IPS-18a (cell line): ENCODE results near the gene PCTP.

Experiments used
- H3K27ac ChIP-seq: one replicate; pipeline ENCODE4 v1.5.1; 2013; ENCODE audit warnings: low read length
- H3K27me3 ChIP-seq: one replicate; pipeline ENCODE4 v1.6.1; 2013; ENCODE audit warnings: mild to moderate bottlenecking, low read length; ENCODE audit not compliant: control insufficient read depth, insufficient read depth
- H3K36me3 ChIP-seq: one replicate; pipeline ENCODE4 v1.6.1; 2013; ENCODE audit warnings: low read depth, low read length; ENCODE audit not compliant: control insufficient read depth
- H3K4me1 ChIP-seq: one replicate; pipeline ENCODE4 v1.6.1; 2013; ENCODE audit warnings: low read depth, low read length; ENCODE audit not compliant: control insufficient read depth
- H3K4me3 ChIP-seq: one replicate; pipeline ENCODE4 v1.5.1; 2013; ENCODE audit warnings: low read length
- H3K9ac ChIP-seq: one replicate; pipeline ENCODE4 v1.6.1; 2013; ENCODE audit warnings: mild to moderate bottlenecking, low read length, moderate library complexity
- H3K9me3 ChIP-seq: one replicate; pipeline ENCODE4 v1.6.1; 2013; ENCODE audit warnings: low read depth, low read length; ENCODE audit not compliant: control insufficient read depth

PCTP gene

GRCh38 chr17:55760643-55761355 is 9.9 kb downstream of the PCTP start:
- no peaks in the 10 kb centered on the region for H3K4me1 ChIP-seq
- no peaks in the 10 kb centered on the region for H3K9me3 ChIP-seq
- no peaks in the 10 kb centered on the region for H3K27me3 ChIP-seq
- no peak overlapping the region for H3K27ac ChIP-seq
- H3K9ac ChIP-seq, result no peak overlapping the region
- no peaks in the 10 kb centered on the region for H3K36me3 ChIP-seq
- no peak overlapping the region for H3K4me3 ChIP-seq

GRCh38 chr17:55762086-55762858 is 11.4 kb downstream of the PCTP start:
- Histone ChIP-seq H3K4me1 (no peaks in the 10 kb centered on the region), H3K9me3 (no peaks in the 10 kb centered on the region), H3K27ac (no peak overlapping the region), H3K36me3 (no peaks in the 10 kb centered on the region), H3K9ac (no peak overlapping the region), H3K27me3 (no peaks in the 10 kb centered on the region), H3K4me3 (no peak overlapping the region)

GRCh38 chr17:55763856-55764255 is 13.0 kb downstream of the PCTP start:
- no peak overlapping the region for H3K27ac ChIP-seq
- H3K9ac ChIP-seq, result no peak overlapping the region
- no peaks in the 10 kb centered on the region for H3K36me3 ChIP-seq
- H3K27me3 ChIP-seq, result no peaks in the 10 kb centered on the region
- H3K4me3 ChIP-seq, result no peak overlapping the region
- no peaks in the 10 kb centered on the region for H3K4me1 ChIP-seq
- no peaks in the 10 kb centered on the region for H3K9me3 ChIP-seq

GRCh38 chr17:55764610-55765009 is 13.8 kb downstream of the PCTP start:
- no peak overlapping the region for H3K4me3 ChIP-seq
- no peak overlapping the region for H3K27ac ChIP-seq
- no peaks in the 10 kb centered on the region for H3K9me3 ChIP-seq
- H3K27me3 ChIP-seq, result no peaks in the 10 kb centered on the region
- H3K4me1 ChIP-seq, result no peaks in the 10 kb centered on the region
- H3K36me3 ChIP-seq, result no peaks in the 10 kb centered on the region
- no peak overlapping the region for H3K9ac ChIP-seq

- H3K36me3 ChIP-seq, result no peaks in the 10 kb centered on the region
- H3K4me1 ChIP-seq, result no peaks in the 10 kb centered on the region
- H3K27ac ChIP-seq, result no peak overlapping the region
- H3K27me3 ChIP-seq, result no peaks in the 10 kb centered on the region
- H3K4me3 ChIP-seq, result no peak overlapping the region
- H3K9ac ChIP-seq, result no peak overlapping the region
- no peaks in the 10 kb centered on the region for H3K9me3 ChIP-seq
These were observed 14.6 kb downstream of the PCTP start for GRCh38 chr17:55765472-55765871.

- no peaks in the 10 kb centered on the region for H3K27me3 ChIP-seq
- H3K36me3 ChIP-seq, result no peaks in the 10 kb centered on the region
- H3K9ac ChIP-seq, result no peak overlapping the region
- no peaks in the 10 kb centered on the region for H3K9me3 ChIP-seq
- H3K27ac ChIP-seq, result no peak overlapping the region
- H3K4me1 ChIP-seq, result no peaks in the 10 kb centered on the region
- H3K4me3 ChIP-seq, result no peak overlapping the region
These were observed 18.2 kb downstream of the PCTP start for GRCh38 chr17:55768936-55769624.

GRCh38 chr17:55769625-55770000 is 18.8 kb downstream of the PCTP start:
- H3K9ac ChIP-seq, result no peak overlapping the region
- no peaks in the 10 kb centered on the region for H3K36me3 ChIP-seq
- H3K9me3 ChIP-seq, result no peaks in the 10 kb centered on the region
- no peak overlapping the region for H3K27ac ChIP-seq
- no peaks in the 10 kb centered on the region for H3K4me1 ChIP-seq
- no peaks in the 10 kb centered on the region for H3K27me3 ChIP-seq
- H3K4me3 ChIP-seq, result no peak overlapping the region

GRCh38 chr17:55770196-55770870 is 19.5 kb downstream of the PCTP start:
- no peak overlapping the region for H3K9ac ChIP-seq
- no peaks in the 10 kb centered on the region for H3K4me1 ChIP-seq
- H3K27ac ChIP-seq, result no peak overlapping the region
- no peak overlapping the region for H3K4me3 ChIP-seq
- H3K36me3 ChIP-seq, result no peaks in the 10 kb centered on the region
- H3K27me3 ChIP-seq, result no peaks in the 10 kb centered on the region
- no peaks in the 10 kb centered on the region for H3K9me3 ChIP-seq

GRCh38 chr17:55772086-55772485 is 21.2 kb downstream of the PCTP start:
- H3K27me3 ChIP-seq, result no peaks in the 10 kb centered on the region
- H3K36me3 ChIP-seq, result no peaks in the 10 kb centered on the region

GRCh38 chr17:55773671-55774070 is 22.8 kb downstream of the PCTP start:
- Histone ChIP-seq H3K4me1 (no peaks in the 10 kb centered on the region), H3K9me3 (no peaks in the 10 kb centered on the region), H3K4me3 (no peak overlapping the region), H3K9ac (no peak overlapping the region), H3K36me3 (no peaks in the 10 kb centered on the region), H3K27me3 (no peaks in the 10 kb centered on the region), H3K27ac (no peak overlapping the region)

More at GRCh38 chr17:55772086-55772485, 21.2 kb downstream of the PCTP start:
- no peak overlapping the region for H3K4me3 ChIP-seq
- no peaks in the 10 kb centered on the region for H3K9me3 ChIP-seq
- H3K9ac ChIP-seq, result no peak overlapping the region
- H3K27ac ChIP-seq, result no peak overlapping the region
- no peaks in the 10 kb centered on the region for H3K4me1 ChIP-seq

GRCh38 chr17:55774846-55775271 is 24.0 kb downstream of the PCTP start:
- H3K27ac ChIP-seq, result no peak overlapping the region
- H3K36me3 ChIP-seq, result no peaks in the 10 kb centered on the region
- H3K9ac ChIP-seq, result no peak overlapping the region

More at GRCh38 chr17:55774846-55775271, 24.0 kb downstream of the PCTP start:
- Histone ChIP-seq H3K4me1 (no peaks in the 10 kb centered on the region), H3K9me3 (no peaks in the 10 kb centered on the region), H3K4me3 (no peak overlapping the region), H3K27me3 (no peaks in the 10 kb centered on the region)
